Placental pericyte (primary cell): ENCODE results near the gene MSL2. TPM values are rescaled to one million over a fixed set of nuclear protein-coding genes. Genes with fewer than 3 reads are reported as not detected.

Experiments
- total RNA-seq: library from RNA; depleted of rRNA; stranded (reverse); fragments of >200 nt; gene quantifications from 2 replicates; pipeline ENCODE4 v1.2.3, GENCODE V29; 2012

Gene MSL2, protein sequence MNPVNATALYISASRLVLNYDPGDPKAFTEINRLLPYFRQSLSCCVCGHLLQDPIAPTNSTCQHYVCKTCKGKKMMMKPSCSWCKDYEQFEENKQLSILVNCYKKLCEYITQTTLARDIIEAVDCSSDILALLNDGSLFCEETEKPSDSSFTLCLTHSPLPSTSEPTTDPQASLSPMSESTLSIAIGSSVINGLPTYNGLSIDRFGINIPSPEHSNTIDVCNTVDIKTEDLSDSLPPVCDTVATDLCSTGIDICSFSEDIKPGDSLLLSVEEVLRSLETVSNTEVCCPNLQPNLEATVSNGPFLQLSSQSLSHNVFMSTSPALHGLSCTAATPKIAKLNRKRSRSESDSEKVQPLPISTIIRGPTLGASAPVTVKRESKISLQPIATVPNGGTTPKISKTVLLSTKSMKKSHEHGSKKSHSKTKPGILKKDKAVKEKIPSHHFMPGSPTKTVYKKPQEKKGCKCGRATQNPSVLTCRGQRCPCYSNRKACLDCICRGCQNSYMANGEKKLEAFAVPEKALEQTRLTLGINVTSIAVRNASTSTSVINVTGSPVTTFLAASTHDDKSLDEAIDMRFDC
- total RNA-seq: 20.4 and 21.5 TPM in 2 replicates

DNA sequence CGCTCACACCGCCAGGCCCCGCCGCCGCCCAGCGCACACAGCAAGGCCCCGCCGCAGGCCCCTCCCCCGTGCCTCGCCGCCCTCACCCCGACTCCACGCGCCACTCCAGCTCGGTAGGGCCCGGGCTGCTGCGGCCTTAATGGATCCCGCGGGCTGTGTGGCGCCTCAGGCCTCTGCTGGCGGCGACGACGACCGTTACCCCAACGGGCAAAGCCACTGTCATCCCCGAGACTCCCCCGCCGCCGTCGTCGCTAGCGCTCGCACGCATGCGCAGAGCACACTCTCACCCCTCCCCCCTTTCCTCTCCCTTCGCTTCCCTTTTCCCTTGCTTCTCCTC lies at the start of gene MSL2:
Gene MSL2, minus strand, starts transcription at position 272 of the 337 bp plus-strand sequence. CDS start 1,222 bp downstream, outside the sequence.

Other genes starting within 250 kb of the MSL2 start
- gene PPP2R3A, start 230.6 kb downstream of the MSL2 start, total RNA-seq: 7.4 and 26.1 TPM in 2 replicates
- gene PCCB, start 54.0 kb upstream of the MSL2 start, total RNA-seq: 40.4 and 41.1 TPM in 2 replicates